K562 (cell line): ENCODE data around the gene CEBPA. TPM values are rescaled to one million over a fixed set of nuclear protein-coding genes. Genes with fewer than 3 reads are reported as not detected.

ENCODE experiments used
- CHD7 ChIP-seq: fragments of 200-600 bp; sonication (generic); IDR thresholded peaks from one replicate; pipeline ENCODE4 v1.6.1; 2012; ENCODE audit warnings: mild to moderate bottlenecking, low read depth, low read length, inconsistent platforms
- polyA plus RNA-seq, 8 experiments: library from polyadenylated mRNA; depleted of rRNA in 4 of 8; stranded (reverse) in 5 of 8; unstranded in 3 of 8; fragments of >200 nt; fragmentation: Nextera tagmentation in 2 of 8; fragmentation: Illumina TruSeq in 1 of 8; extraction: Ambion mirVana in 2 of 8; extraction: Trizol in 1 of 8; gene quantifications; 2 replicates each; pipeline versions ENCODE4 v1.2.1 to v1.2.3, GENCODE V29; 2011 to 2014; ENCODE audit warnings: inconsistent platforms in 1 of 8, missing spikeins in 1 of 8
- total RNA-seq, 7 experiments: library from RNA; depleted of rRNA in 6 of 7; stranded (reverse); fragments of >200 nt in 6 of 7; fragmentation: Illumina TruSeq in 2 of 7; extraction: Trizol in 2 of 7; gene quantifications; 2 replicates each; pipeline versions ENCODE4 v1.2.1 to v1.2.3, GENCODE V29; 2011 to 2021; ENCODE audit warnings: low replicate concordance in 1 of 7

CEBPA gene
- total and polyA plus RNA-seq, 9 of the 15 experiments (the other 6 are each of a cell fraction or from before 2014, with no cell fraction given): 0.03 to 0.59 (median 0.15) TPM; not detected in 2

GRCh38 chr19:33335446-33335845 is 33.1 kb upstream of the CEBPA start (continued):
- no peak for TF ChIP-seq CHD7
- TF ChIP-seq, all 486 proteins: peak for 0
